Colonic mucosa (tissue), 4 donors: ENCODE measurements around the gene GINS2. TPM values are rescaled to one million over a fixed set of nuclear protein-coding genes. Genes with fewer than 3 reads are reported as not detected.

Experiments
- DNase-seq: peaks from one replicate; pipeline ENCODE4 v3.0.0-alpha.2; 2020
- H3K27ac ChIP-seq: fragments of 200-600 bp; one replicate; pipeline ENCODE4 v1.8.0; 2021
- H3K27me3 ChIP-seq: fragments of 200-600 bp; one replicate; pipeline ENCODE4 v1.8.0; 2021
- H3K36me3 ChIP-seq: fragments of 200-600 bp; one replicate; pipeline ENCODE4 v1.8.0; 2021
- H3K4me1 ChIP-seq: fragments of 200-600 bp; one replicate; pipeline ENCODE4 v1.8.0; 2021; ENCODE audit warnings: mild to moderate bottlenecking
- H3K4me3 ChIP-seq: fragments of 200-600 bp; one replicate; pipeline ENCODE4 v1.8.0; 2021
- H3K9ac ChIP-seq, 2 donors: one replicate each; pipeline ENCODE4 v1.7.0; 2013; ENCODE audit warnings: control low read depth in 2 of 2, low read depth in 2 of 2, low read length in 2 of 2
- H3K9me3 ChIP-seq: fragments of 200-600 bp; one replicate; pipeline ENCODE4 v1.8.0; 2021
- CTCF ChIP-seq: fragments of 200-600 bp; IDR thresholded peaks from one replicate; pipeline ENCODE4 v1.8.0; 2022; ENCODE audit warnings: antibody characterized with exemption, mild to moderate bottlenecking
- intact Hi-C: fragments of 100-400 bp; cut with DNase I; formaldehyde crosslinking; loops from one replicate; pipeline ENCODE4 v1.14.1; 2022
- total RNA-seq, 2 donors: library from RNA; stranded (reverse); fragmentation: NEBNext Ultra II Directional in 1 of 2; extraction: Animal tissue kit (Norgen Biotek cat#: 25700) in 1 of 2; gene quantifications; one replicate each; pipeline ENCODE4 v1.2.1, GENCODE V29; 2021
- donor health status: healthy.
- donor health status: DM: no; HTN: no; CAD: no.
- donor health status: DM: no; HTN: no; CAD: no.

GINS2 gene
- total RNA-seq, 2 donors from 2014 or later = 6.1 to 39.9 TPM

GRCh38 chr16:85716022-85716679 is 27.4 kb upstream of the GINS2 start:
- Histone ChIP-seq H3K27ac (no peak overlapping the region), H3K9me3 (no peaks in the 10 kb centered on the region), H3K4me3 (no peak overlapping the region), H3K4me1 (no peaks in the 10 kb centered on the region), H3K27me3 (no peaks in the 10 kb centered on the region), H3K9ac (no peak overlapping the region), H3K36me3 (no peaks in the 10 kb centered on the region)
- intact Hi-C loops = loop anchor here (2.0 to 5.0 kb wide), 3 partner anchors 39 to 294 kb away; no protein-coding TSS in a partner anchor
- DNase-seq = no peak
- no peak for TF ChIP-seq CTCF

GRCh38 chr16:85715169-85716021 is 26.6 kb upstream of the GINS2 start:
- Histone ChIP-seq H3K36me3 (no peaks in the 10 kb centered on the region), H3K27me3 (no peaks in the 10 kb centered on the region), H3K27ac (no peak overlapping the region), H3K4me1 (no peaks in the 10 kb centered on the region), H3K9ac (no peak overlapping the region), H3K4me3 (no peak overlapping the region), H3K9me3 (no peaks in the 10 kb centered on the region)
- TF ChIP-seq CTCF = no peak
- DNase-seq = no peak
- intact Hi-C loops = loop anchor here (2.0 to 5.0 kb wide), 3 partner anchors 38 to 293 kb away; no protein-coding TSS in a partner anchor

- no peaks in the 10 kb centered on the region for H3K9me3 ChIP-seq
- H3K4me3 ChIP-seq = no peak overlapping the region
- no peaks in the 10 kb centered on the region for H3K27me3 ChIP-seq
- H3K4me1 ChIP-seq = no peaks in the 10 kb centered on the region
- intact Hi-C loops = no loop called here
- no peak overlapping the region for H3K27ac ChIP-seq
- no peak overlapping the region for H3K9ac ChIP-seq
- no peaks in the 10 kb centered on the region for H3K36me3 ChIP-seq
- TF ChIP-seq CTCF = no peak
- no peak for DNase-seq
Observed at GRCh38 chr16:85712801-85713200, 24.0 kb upstream of the GINS2 start.

- H3K9me3 ChIP-seq = no peaks in the 10 kb centered on the region
- intact Hi-C loops = no loop called here
- H3K4me3 ChIP-seq = no peak overlapping the region
- H3K27ac ChIP-seq = no peak overlapping the region
- no peaks in the 10 kb centered on the region for H3K4me1 ChIP-seq
- no peak for TF ChIP-seq CTCF
- no peaks in the 10 kb centered on the region for H3K27me3 ChIP-seq
- no peak overlapping the region for H3K9ac ChIP-seq
- DNase-seq = no peak
- H3K36me3 ChIP-seq = no peaks in the 10 kb centered on the region
Observed at GRCh38 chr16:85711982-85712587, 23.3 kb upstream of the GINS2 start.

GRCh38 chr16:85710732-85711131 is 22.0 kb upstream of the GINS2 start:
- no peak for TF ChIP-seq CTCF
- no peaks in the 10 kb centered on the region for H3K4me1 ChIP-seq
- no peak overlapping the region for H3K4me3 ChIP-seq
- no peak overlapping the region for H3K9ac ChIP-seq
- H3K27ac ChIP-seq = no peak overlapping the region
- H3K27me3 ChIP-seq = no peaks in the 10 kb centered on the region
- intact Hi-C loops = no loop called here
- no peak for DNase-seq
- H3K9me3 ChIP-seq = no peaks in the 10 kb centered on the region
- no peaks in the 10 kb centered on the region for H3K36me3 ChIP-seq
